Central memory CD8-positive, alpha-beta T cell (primary cell): ENCODE measurements around the gene KANK3.
"Not testable (repeated sequence)": the region's sequence is repeated elsewhere in the genome, so short reads cannot be mapped to it uniquely, and the experiment has no call there.

ENCODE experiments used
- ATAC-seq: fragments of 150-1000 bp; cut with Tn5 transposase; replicated peaks from 2 replicates; pipeline ENCODE4 v1.10.0; 2022; ENCODE audit warnings: mild to moderate bottlenecking, moderate FRiP score, moderate number of reproducible peaks; ENCODE audit not compliant: poor library complexity, severe bottlenecking; ENCODE audit errors: extremely low read depth
- DNase-seq, 2 donors: peaks; one replicate each; pipeline ENCODE4 v3.0.0; 2021; ENCODE audit warnings: low spot score in 2 of 2
- H3K27ac Mint-ChIP-seq: one replicate; pipeline ENCODE4 v1.8.0; 2022; ENCODE audit warnings: low read depth, mild to moderate bottlenecking, moderate library complexity, mixed read lengths
- H3K27me3 Mint-ChIP-seq: one replicate; pipeline ENCODE4 v1.8.0; 2022; ENCODE audit warnings: mixed read lengths
- H3K36me3 Mint-ChIP-seq: one replicate; pipeline ENCODE4 v1.8.0; 2022; ENCODE audit warnings: mild to moderate bottlenecking, moderate library complexity, mixed read lengths; ENCODE audit not compliant: insufficient read depth
- H3K4me1 Mint-ChIP-seq: one replicate; pipeline ENCODE4 v1.8.0; 2022; ENCODE audit warnings: mixed read lengths
- H3K4me3 Mint-ChIP-seq: one replicate; pipeline ENCODE4 v1.8.0; 2022; ENCODE audit warnings: mild to moderate bottlenecking, moderate library complexity, mixed read lengths
- H3K9me3 Mint-ChIP-seq: one replicate; pipeline ENCODE4 v1.8.0; 2022; ENCODE audit warnings: mixed read lengths

KANK3 gene

DNA sequence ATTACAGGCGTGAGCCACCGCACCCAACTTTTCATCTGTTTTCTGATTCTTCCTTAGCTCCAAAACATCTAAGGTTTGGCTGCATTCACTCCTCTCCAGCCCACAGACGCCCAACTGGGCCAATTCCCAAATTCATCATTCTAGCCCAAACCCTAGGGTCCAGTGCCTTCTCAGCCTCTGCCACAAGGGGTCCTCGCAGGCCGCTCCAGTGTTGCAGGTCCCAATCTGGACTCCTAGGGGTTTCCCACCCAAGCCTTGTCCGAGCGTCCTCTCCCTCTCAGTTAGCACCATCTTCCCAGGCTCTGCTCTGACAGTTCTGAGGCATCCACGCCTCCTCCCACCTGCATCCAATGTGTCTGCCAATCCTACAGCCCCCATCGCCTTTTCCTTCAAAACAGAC lies 51.7 kb downstream of the KANK3 start:
- not testable (repeated sequence) for ATAC-seq, H3K9me3 Mint-ChIP-seq, H3K4me3 Mint-ChIP-seq, H3K36me3 Mint-ChIP-seq, H3K27ac Mint-ChIP-seq, H3K4me1 Mint-ChIP-seq, H3K27me3 Mint-ChIP-seq, DNase-seq

DNA sequence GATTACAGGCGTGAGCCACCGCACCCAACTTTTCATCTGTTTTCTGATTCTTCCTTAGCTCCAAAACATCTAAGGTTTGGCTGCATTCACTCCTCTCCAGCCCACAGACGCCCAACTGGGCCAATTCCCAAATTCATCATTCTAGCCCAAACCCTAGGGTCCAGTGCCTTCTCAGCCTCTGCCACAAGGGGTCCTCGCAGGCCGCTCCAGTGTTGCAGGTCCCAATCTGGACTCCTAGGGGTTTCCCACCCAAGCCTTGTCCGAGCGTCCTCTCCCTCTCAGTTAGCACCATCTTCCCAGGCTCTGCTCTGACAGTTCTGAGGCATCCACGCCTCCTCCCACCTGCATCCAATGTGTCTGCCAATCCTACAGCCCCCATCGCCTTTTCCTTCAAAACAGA lies 66.6 kb downstream of the KANK3 start:
- H3K27ac Mint-ChIP-seq, DNase-seq, H3K36me3 Mint-ChIP-seq, ATAC-seq, H3K4me3 Mint-ChIP-seq, H3K9me3 Mint-ChIP-seq, H3K4me1 Mint-ChIP-seq, H3K27me3 Mint-ChIP-seq: not testable (repeated sequence)
